GM23338 (cell line): Measurements from ENCODE around the gene UPK1A.

Experiments
- CREB1 ChIP-seq: fragments of 250-450 bp; sonication (Bioruptor Pico); IDR thresholded peaks from 2 replicates; pipeline ENCODE4 v1.5.0; 2020; ENCODE audit warnings: low read depth, mild to moderate bottlenecking, moderate library complexity
- ETS1 ChIP-seq: IDR thresholded peaks from 2 replicates; pipeline ENCODE4 v1.6.1; 2016; ENCODE audit warnings: antibody characterized with exemption
- EZH2 ChIP-seq: fragments of 200-600 bp; sonication (generic); IDR thresholded peaks from one replicate; pipeline ENCODE4 v1.8.0; 2017; ENCODE audit warnings: antibody characterized with exemption, mild to moderate bottlenecking, low read depth; ENCODE audit not compliant: unreplicated experiment
- EZH2phosphoT487 ChIP-seq: fragments of 200-600 bp; sonication (generic); IDR thresholded peaks from one replicate; pipeline ENCODE4 v1.8.1; 2018; ENCODE audit warnings: antibody characterized with exemption; ENCODE audit not compliant: unreplicated experiment
- JUNB ChIP-seq: IDR thresholded peaks from one replicate; pipeline ENCODE4 v1.6.1; 2016; ENCODE audit warnings: antibody characterized with exemption; ENCODE audit not compliant: unreplicated experiment
- NANOG ChIP-seq: IDR thresholded peaks from 2 replicates; pipeline ENCODE4 v1.6.1; 2016; ENCODE audit warnings: antibody characterized with exemption, borderline replicate concordance
- POLR2AphosphoS5 ChIP-seq: IDR thresholded peaks from 2 replicates; pipeline ENCODE4 v1.6.1; 2016; ENCODE audit warnings: antibody characterized with exemption, low read depth
- ZNF331 ChIP-seq: fragments of 250-450 bp; sonication (Bioruptor Pico); IDR thresholded peaks from 2 replicates; pipeline ENCODE4 v1.5.0; 2020; ENCODE audit warnings: low read depth, mild to moderate bottlenecking, moderate library complexity
- TF ChIP-seq, protein P1 (sequence below), 2 experiments: fragments of 200-600 bp in 1 of 2; sonication (generic) in 1 of 2; conservative IDR thresholded peaks; 2 replicates each; pipeline versions ENCODE4 v1.5.1 to v1.6.1; 2016 to 2017; ENCODE audit warnings: antibody characterized with exemption in 2 of 2, low read depth in 2 of 2, mild to moderate bottlenecking in 2 of 2, moderate library complexity in 1 of 2
- TF ChIP-seq, protein P2 (sequence below): IDR thresholded peaks from one replicate; pipeline ENCODE4 v1.6.1; 2018; ENCODE audit warnings: antibody characterized with exemption; ENCODE audit not compliant: unreplicated experiment
- TF ChIP-seq, protein P3 (sequence below): fragments of 250-450 bp; sonication (Bioruptor Pico); IDR thresholded peaks from 2 replicates; pipeline ENCODE4 v1.5.0; 2020; ENCODE audit warnings: mild to moderate bottlenecking, moderate library complexity

GRCh38 chr19:35628264-35628564, 38.1 kb upstream of the UPK1A start:
- TF ChIP-seq, protein P1, sequence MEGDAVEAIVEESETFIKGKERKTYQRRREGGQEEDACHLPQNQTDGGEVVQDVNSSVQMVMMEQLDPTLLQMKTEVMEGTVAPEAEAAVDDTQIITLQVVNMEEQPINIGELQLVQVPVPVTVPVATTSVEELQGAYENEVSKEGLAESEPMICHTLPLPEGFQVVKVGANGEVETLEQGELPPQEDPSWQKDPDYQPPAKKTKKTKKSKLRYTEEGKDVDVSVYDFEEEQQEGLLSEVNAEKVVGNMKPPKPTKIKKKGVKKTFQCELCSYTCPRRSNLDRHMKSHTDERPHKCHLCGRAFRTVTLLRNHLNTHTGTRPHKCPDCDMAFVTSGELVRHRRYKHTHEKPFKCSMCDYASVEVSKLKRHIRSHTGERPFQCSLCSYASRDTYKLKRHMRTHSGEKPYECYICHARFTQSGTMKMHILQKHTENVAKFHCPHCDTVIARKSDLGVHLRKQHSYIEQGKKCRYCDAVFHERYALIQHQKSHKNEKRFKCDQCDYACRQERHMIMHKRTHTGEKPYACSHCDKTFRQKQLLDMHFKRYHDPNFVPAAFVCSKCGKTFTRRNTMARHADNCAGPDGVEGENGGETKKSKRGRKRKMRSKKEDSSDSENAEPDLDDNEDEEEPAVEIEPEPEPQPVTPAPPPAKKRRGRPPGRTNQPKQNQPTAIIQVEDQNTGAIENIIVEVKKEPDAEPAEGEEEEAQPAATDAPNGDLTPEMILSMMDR (conservative IDR thresholded peaks at IDR 0.05; ENCODE audit: low read depth in 2 of 2): no peak
- TF ChIP-seq POLR2AphosphoS5 (no peak), JUNB (no peak), EZH2phosphoT487 (no peak), EZH2 (no peak), CREB1 (CRISPR knock-in tag) (no peak), ETS1 (no peak), ZNF331 (CRISPR knock-in tag) (no peak), NANOG (no peak)
- TF ChIP-seq, protein P2, sequence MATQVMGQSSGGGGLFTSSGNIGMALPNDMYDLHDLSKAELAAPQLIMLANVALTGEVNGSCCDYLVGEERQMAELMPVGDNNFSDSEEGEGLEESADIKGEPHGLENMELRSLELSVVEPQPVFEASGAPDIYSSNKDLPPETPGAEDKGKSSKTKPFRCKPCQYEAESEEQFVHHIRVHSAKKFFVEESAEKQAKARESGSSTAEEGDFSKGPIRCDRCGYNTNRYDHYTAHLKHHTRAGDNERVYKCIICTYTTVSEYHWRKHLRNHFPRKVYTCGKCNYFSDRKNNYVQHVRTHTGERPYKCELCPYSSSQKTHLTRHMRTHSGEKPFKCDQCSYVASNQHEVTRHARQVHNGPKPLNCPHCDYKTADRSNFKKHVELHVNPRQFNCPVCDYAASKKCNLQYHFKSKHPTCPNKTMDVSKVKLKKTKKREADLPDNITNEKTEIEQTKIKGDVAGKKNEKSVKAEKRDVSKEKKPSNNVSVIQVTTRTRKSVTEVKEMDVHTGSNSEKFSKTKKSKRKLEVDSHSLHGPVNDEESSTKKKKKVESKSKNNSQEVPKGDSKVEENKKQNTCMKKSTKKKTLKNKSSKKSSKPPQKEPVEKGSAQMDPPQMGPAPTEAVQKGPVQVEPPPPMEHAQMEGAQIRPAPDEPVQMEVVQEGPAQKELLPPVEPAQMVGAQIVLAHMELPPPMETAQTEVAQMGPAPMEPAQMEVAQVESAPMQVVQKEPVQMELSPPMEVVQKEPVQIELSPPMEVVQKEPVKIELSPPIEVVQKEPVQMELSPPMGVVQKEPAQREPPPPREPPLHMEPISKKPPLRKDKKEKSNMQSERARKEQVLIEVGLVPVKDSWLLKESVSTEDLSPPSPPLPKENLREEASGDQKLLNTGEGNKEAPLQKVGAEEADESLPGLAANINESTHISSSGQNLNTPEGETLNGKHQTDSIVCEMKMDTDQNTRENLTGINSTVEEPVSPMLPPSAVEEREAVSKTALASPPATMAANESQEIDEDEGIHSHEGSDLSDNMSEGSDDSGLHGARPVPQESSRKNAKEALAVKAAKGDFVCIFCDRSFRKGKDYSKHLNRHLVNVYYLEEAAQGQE: no peak
- TF ChIP-seq, protein P3, sequence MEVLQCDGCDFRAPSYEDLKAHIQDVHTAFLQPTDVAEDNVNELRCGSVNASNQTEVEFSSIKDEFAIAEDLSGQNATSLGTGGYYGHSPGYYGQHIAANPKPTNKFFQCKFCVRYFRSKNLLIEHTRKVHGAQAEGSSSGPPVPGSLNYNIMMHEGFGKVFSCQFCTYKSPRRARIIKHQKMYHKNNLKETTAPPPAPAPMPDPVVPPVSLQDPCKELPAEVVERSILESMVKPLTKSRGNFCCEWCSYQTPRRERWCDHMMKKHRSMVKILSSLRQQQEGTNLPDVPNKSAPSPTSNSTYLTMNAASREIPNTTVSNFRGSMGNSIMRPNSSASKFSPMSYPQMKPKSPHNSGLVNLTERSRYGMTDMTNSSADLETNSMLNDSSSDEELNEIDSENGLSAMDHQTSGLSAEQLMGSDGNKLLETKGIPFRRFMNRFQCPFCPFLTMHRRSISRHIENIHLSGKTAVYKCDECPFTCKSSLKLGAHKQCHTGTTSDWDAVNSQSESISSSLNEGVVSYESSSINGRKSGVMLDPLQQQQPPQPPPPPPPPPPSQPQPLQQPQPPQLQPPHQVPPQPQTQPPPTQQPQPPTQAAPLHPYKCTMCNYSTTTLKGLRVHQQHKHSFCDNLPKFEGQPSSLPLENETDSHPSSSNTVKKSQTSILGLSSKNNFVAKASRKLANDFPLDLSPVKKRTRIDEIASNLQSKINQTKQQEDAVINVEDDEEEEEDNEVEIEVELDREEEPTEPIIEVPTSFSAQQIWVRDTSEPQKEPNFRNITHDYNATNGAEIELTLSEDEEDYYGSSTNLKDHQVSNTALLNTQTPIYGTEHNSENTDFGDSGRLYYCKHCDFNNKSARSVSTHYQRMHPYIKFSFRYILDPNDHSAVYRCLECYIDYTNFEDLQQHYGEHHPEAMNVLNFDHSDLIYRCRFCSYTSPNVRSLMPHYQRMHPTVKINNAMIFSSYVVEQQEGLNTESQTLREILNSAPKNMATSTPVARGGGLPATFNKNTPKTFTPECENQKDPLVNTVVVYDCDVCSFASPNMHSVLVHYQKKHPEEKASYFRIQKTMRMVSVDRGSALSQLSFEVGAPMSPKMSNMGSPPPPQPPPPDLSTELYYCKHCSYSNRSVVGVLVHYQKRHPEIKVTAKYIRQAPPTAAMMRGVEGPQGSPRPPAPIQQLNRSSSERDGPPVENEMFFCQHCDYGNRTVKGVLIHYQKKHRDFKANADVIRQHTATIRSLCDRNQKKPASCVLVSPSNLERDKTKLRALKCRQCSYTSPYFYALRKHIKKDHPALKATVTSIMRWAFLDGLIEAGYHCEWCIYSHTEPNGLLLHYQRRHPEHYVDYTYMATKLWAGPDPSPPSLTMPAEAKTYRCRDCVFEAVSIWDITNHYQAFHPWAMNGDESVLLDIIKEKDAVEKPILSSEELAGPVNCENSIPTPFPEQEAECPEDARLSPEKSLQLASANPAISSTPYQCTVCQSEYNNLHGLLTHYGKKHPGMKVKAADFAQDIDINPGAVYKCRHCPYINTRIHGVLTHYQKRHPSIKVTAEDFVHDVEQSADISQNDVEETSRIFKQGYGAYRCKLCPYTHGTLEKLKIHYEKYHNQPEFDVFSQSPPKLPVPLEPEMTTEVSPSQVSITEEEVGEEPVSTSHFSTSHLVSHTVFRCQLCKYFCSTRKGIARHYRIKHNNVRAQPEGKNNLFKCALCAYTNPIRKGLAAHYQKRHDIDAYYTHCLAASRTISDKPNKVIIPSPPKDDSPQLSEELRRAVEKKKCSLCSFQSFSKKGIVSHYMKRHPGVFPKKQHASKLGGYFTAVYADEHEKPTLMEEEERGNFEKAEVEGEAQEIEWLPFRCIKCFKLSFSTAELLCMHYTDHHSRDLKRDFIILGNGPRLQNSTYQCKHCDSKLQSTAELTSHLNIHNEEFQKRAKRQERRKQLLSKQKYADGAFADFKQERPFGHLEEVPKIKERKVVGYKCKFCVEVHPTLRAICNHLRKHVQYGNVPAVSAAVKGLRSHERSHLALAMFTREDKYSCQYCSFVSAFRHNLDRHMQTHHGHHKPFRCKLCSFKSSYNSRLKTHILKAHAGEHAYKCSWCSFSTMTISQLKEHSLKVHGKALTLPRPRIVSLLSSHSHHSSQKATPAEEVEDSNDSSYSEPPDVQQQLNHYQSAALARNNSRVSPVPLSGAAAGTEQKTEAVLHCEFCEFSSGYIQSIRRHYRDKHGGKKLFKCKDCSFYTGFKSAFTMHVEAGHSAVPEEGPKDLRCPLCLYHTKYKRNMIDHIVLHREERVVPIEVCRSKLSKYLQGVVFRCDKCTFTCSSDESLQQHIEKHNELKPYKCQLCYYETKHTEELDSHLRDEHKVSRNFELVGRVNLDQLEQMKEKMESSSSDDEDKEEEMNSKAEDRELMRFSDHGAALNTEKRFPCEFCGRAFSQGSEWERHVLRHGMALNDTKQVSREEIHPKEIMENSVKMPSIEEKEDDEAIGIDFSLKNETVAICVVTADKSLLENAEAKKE (CRISPR knock-in tag): no peak
